Measurements from ENCODE around the gene RPGRIP1L. TPM values are rescaled to one million over a fixed set of nuclear protein-coding genes. Genes with fewer than 3 reads are reported as not detected.

Gene RPGRIP1L
- total and polyA plus RNA-seq, 9 of the 15 experiments (the other 6 are each of a cell fraction or from before 2014, with no cell fraction given) = 3.2 to 7.7 (median 5.8) TPM

DNA sequence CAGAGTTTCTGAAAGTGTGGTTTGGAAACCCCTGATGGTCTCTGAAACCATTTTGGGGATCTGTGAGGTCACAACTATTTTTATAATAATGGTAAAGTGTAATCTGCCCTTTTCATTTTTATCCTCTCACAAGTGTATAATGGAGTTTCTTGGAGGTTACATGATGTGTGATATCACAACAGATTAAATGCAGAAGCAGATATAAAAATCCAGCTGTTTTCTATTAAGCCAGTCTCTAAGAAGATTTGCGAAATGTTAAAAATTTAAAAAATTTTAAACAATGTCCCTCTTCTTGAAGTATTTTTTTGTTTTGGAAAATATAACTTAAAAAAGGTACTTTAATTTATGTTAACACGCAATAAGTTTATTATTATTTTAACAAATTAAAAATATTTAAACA is 48.7 kb downstream of the RPGRIP1L start (continued):
- TF ChIP-seq, protein P1, sequence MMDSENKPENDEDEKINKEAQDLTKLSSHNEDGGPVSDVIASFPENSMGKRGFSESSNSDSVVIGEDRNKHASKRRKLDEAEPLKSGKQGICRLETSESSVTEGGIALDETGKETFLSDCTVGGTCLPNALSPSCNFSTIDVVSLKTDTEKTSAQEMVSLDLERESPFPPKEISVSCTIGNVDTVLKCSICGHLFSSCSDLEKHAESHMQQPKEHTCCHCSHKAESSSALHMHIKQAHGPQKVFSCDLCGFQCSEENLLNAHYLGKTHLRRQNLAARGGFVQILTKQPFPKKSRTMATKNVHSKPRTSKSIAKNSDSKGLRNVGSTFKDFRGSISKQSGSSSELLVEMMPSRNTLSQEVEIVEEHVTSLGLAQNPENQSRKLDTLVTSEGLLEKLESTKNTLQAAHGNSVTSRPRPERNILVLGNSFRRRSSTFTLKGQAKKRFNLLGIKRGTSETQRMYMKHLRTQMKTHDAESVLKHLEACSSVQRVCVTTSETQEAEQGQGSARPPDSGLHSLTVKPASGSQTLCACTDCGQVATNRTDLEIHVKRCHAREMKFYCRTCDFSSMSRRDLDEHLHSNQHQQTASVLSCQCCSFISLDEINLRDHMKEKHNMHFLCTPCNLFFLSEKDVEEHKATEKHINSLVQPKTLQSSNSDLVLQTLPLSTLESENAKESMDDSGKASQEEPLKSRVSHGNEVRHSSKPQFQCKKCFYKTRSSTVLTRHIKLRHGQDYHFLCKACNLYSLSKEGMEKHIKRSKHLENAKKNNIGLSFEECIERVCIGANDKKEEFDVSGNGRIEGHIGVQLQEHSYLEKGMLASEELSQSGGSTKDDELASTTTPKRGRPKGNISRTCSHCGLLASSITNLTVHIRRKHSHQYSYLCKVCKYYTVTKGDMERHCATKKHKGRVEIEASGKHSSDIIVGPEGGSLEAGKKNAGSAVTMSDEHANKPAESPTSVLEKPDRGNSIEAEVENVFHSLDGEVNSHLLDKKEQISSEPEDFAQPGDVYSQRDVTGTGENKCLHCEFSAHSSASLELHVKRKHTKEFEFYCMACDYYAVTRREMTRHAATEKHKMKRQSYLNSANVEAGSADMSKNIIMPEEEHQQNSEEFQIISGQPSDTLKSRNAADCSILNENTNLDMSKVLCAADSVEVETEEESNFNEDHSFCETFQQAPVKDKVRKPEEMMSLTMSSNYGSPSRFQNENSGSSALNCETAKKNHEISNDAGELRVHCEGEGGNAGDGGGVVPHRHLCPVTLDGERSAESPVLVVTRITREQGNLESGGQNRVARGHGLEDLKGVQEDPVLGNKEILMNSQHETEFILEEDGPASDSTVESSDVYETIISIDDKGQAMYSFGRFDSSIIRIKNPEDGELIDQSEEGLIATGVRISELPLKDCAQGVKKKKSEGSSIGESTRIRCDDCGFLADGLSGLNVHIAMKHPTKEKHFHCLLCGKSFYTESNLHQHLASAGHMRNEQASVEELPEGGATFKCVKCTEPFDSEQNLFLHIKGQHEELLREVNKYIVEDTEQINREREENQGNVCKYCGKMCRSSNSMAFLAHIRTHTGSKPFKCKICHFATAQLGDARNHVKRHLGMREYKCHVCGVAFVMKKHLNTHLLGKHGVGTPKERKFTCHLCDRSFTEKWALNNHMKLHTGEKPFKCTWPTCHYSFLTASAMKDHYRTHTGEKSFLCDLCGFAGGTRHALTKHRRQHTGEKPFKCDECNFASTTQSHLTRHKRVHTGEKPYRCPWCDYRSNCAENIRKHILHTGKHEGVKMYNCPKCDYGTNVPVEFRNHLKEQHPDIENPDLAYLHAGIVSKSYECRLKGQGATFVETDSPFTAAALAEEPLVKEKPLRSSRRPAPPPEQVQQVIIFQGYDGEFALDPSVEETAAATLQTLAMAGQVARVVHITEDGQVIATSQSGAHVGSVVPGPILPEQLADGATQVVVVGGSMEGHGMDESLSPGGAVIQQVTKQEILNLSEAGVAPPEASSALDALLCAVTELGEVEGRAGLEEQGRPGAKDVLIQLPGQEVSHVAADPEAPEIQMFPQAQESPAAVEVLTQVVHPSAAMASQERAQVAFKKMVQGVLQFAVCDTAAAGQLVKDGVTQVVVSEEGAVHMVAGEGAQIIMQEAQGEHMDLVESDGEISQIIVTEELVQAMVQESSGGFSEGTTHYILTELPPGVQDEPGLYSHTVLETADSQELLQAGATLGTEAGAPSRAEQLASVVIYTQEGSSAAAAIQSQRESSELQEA (IDR thresholded peaks at IDR 0.05; ENCODE audit: low read depth) = no peak
- TF ChIP-seq, protein P2, sequence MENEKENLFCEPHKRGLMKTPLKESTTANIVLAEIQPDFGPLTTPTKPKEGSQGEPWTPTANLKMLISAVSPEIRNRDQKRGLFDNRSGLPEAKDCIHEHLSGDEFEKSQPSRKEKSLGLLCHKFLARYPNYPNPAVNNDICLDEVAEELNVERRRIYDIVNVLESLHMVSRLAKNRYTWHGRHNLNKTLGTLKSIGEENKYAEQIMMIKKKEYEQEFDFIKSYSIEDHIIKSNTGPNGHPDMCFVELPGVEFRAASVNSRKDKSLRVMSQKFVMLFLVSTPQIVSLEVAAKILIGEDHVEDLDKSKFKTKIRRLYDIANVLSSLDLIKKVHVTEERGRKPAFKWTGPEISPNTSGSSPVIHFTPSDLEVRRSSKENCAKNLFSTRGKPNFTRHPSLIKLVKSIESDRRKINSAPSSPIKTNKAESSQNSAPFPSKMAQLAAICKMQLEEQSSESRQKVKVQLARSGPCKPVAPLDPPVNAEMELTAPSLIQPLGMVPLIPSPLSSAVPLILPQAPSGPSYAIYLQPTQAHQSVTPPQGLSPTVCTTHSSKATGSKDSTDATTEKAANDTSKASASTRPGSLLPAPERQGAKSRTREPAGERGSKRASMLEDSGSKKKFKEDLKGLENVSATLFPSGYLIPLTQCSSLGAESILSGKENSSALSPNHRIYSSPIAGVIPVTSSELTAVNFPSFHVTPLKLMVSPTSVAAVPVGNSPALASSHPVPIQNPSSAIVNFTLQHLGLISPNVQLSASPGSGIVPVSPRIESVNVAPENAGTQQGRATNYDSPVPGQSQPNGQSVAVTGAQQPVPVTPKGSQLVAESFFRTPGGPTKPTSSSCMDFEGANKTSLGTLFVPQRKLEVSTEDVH (IDR thresholded peaks at IDR 0.05; ENCODE audit: low read depth, partially characterized antibody) = no peak
- TF ChIP-seq HIVEP1 (CRISPR knock-in tag; IDR thresholded peaks at IDR 0.05) (no peak), KHSRP (IDR thresholded peaks at IDR 0.05) (no peak), DNMT1 (IDR thresholded peaks at IDR 0.05) (no peak), NONO (IDR thresholded peaks at IDR 0.05; ENCODE audit: low read depth in 2 of 2, low read length in 1 of 2) (no peak)
